IPS-NIHi11 (cell line): ENCODE results near the gene JPH3.

Source experiments
- DNase-seq: peaks from one replicate; pipeline ENCODE4 v3.0.0; 2012; ENCODE audit warnings: mixed read lengths, low spot score

The JPH3 gene

DNA sequence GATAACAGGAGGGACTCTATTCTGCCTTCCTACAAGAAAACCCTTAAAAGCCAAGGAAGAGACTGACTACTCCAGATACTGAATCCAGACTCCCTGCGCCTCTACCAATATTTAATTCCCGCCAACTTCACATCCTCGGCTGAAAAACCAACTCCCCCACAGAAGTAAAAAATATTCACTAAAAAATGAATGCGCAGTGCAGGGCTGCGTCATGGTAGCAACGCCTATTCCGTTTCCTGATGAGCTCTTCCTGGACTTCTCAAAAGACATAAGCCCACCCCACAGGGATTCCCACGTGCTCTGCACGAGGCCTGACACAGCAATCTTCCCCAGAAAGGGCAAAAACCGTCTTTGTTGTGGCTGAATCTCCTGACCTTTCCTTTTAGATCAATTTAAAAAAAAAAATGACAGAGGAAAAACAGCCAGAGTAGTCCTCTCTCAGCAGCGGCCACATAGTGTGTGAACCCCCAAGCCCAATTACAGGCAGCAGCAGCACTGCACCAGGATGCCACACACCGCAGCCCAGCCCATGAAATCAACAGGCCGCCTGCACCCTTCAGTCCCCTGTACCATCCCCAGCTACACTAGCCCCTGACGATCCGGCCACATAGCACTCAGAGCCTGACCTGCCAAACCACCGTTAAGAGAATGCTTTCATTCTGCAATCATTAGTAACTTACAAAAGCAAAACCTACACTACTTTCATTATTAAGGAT, 139.6 kb downstream of the JPH3 start:
- DNase-seq, result no peak

DNA sequence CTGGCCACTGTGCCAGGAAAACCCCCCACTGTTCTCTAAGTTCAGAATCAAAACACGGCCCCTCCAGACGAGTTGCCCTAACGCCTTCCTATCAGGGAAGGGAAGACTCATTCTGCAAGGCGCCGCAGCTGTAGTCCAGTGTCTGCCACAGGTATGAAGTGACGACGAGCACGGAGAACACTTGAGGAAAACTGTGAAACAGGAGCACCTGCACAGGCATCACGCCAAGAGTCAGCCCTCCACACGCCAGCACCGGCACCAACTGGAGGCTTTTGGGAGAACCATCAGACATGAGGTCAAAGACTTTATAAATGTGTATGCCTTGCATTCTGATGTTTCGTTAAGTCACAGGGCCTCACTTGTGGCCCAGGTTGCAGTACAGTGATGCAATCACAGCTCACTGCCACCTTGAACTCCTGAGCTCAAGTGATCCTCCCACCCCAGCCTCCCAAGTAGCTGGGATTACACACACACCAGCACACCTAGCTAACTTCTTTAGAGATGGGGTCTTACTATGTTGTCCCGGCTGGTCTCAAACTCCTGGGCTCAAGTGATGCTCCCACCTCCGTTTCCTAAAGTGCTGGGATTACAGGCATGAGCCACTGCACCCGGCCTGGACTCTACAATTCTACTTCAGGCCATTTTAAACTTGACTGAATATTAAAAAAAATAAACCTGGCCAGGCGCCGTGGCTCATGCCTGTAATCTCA, 140.6 kb downstream of the JPH3 start:
- DNase-seq, result no peak

DNA sequence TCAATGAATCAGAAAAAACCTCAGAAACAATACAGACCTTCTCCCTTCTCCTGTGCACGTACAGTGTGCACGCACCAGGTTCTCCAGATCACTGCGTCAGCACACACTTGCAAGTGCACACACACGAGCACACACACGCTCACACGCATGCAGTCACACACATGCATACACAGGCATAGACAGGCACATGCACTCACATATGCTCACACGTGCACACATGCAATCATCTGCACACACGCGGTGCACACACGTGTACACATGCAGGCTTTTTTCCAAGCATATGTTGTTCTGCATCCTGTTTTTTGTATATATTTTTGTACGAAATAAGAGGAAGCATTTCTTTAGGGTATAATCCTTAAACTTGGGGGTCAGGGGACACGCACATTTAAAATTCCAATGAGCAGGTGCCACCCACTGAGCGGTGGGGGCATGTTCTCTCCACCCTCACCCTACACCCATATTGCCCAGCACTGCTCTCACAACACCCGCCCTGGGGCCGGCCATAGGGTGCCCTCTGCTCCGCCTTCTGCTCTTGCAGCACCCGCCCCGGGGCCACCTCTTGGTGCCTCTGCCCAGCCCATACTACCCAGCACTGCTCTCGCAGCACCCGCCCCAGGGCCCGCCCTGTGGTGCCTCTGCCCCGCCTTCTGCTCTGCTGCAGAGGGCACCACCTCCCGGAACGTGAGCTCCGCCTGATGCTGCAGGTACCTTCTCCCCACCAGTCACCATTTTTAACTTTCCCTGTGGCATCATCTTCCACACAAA, 142.6 kb downstream of the JPH3 start:
- peak; percentile 65 for DNase-seq

DNA sequence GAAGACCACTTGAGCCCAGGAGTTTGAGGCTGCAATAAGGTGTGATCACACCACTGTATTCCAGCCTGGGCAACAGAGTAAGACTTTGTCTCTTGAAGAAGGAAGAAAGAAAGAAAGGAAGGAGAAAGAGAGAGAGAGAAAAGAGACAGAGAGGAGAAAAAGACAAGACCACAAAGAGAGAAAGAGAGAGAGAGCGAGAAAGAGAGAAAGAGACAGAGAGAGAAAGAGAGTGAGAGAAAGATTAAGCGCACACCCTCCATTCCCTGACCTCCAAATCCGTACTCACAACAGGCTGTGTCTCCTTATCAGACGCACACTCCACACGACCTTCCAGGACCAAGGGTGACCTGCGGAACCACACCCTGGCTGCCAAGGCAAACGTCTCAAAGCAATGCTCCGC, 143.9 kb downstream of the JPH3 start:
- no peak for DNase-seq
